GM20000 (cell line): ENCODE data around the gene RILPL2.
A peak's percentile ranks its signal among the peaks of the same experiment; 100 is the strongest.
"Not testable (repeated sequence)": the region's sequence is repeated elsewhere in the genome, so short reads cannot be mapped to it uniquely, and the experiment has no call there.

Experiments used
- DNase-seq: peaks from one replicate; pipeline ENCODE4 v3.0.0; 2012; ENCODE audit warnings: low spot score
- CTCF ChIP-seq: IDR thresholded peaks from 2 replicates; pipeline ENCODE4 v1.5.1; 2012; ENCODE audit warnings: mild to moderate bottlenecking, control low read depth; ENCODE audit errors: extremely low read depth, missing control alignments

RILPL2 gene

GRCh38 chr12:123465084-123465483 is 28.6 kb upstream of the RILPL2 start:
- no peak for TF ChIP-seq CTCF
- DNase-seq, result no peak

- not testable (repeated sequence) for DNase-seq
These were observed 26.7 kb upstream of the RILPL2 start for GRCh38 chr12:123463174-123463573.

GRCh38 chr12:123457980-123458779 is 21.7 kb upstream of the RILPL2 start, which contains the start of gene SNRNP35:
TSS of gene SNRNP35 (plus strand) at chr12:123458139. CDS start at chr12:123465541, 7,402 bp downstream.
- TF ChIP-seq CTCF, result no peak
- DNase-seq, result peak; percentile 72

- TF ChIP-seq CTCF, result no peak
- no peak for DNase-seq
These were observed 16.7 kb upstream of the RILPL2 start for GRCh38 chr12:123453165-123453564.

GRCh38 chr12:123452276-123452550 is 15.7 kb upstream of the RILPL2 start:
- not testable (repeated sequence) for DNase-seq

GRCh38 chr12:123450636-123451035 is 14.2 kb upstream of the RILPL2 start:
- TF ChIP-seq CTCF, result no peak
- no peak for DNase-seq

- no peak for TF ChIP-seq CTCF
- DNase-seq, result no peak
These were observed 13.4 kb upstream of the RILPL2 start for GRCh38 chr12:123449856-123450255.

- DNase-seq, result no peak
- TF ChIP-seq CTCF, result no peak
These were observed 12.8 kb upstream of the RILPL2 start for GRCh38 chr12:123449249-123449733.
